Activated B cell treated with CpG ODN at 0.5 μM for 24 hours (primary cell): ENCODE results near the gene MDM2. TPM values are rescaled to one million over a fixed set of nuclear protein-coding genes. Genes with fewer than 3 reads are reported as not detected.
"Not testable (repeated sequence)": the region's sequence is repeated elsewhere in the genome, so short reads cannot be mapped to it uniquely, and the experiment has no call there.

Experiments
- ATAC-seq: fragments of 200-7000 bp; cut with Tn5 transposase; one replicate; pipeline ENCODE4 v1.10.0; 2021; ENCODE audit warnings: low read depth, mild to moderate bottlenecking, moderate library complexity
- CTCF ChIA-PET: fragments of 350-600 bp; sonication (Branson Sonifier 250); formaldehyde crosslinking; loops from one replicate; lab custom pipeline; 2021; ENCODE audit warnings: antibody characterized with exemption; lab: Charles Lee
- POLR2A ChIA-PET: fragments of 350-600 bp; sonication (Branson Sonifier 250); formaldehyde crosslinking; loops from one replicate; lab custom pipeline; 2021; ENCODE audit warnings: antibody characterized with exemption; lab: Charles Lee
- DNase-seq: peaks from one replicate; pipeline ENCODE4 v3.0.0; 2022
- H3K27ac Mint-ChIP-seq: one replicate; pipeline ENCODE4 v1.8.0; 2020; ENCODE audit warnings: mixed read lengths
- H3K27me3 Mint-ChIP-seq: one replicate; pipeline ENCODE4 v1.8.0; 2021; ENCODE audit warnings: mixed read lengths
- H3K36me3 Mint-ChIP-seq: one replicate; pipeline ENCODE4 v1.8.0; 2021; ENCODE audit warnings: low read depth, mixed read lengths
- H3K4me1 Mint-ChIP-seq: one replicate; pipeline ENCODE4 v1.8.0; 2021; ENCODE audit warnings: mixed read lengths
- H3K4me3 Mint-ChIP-seq: one replicate; pipeline ENCODE4 v1.8.0; 2020; ENCODE audit warnings: mild to moderate bottlenecking, mixed read lengths
- H3K9me3 Mint-ChIP-seq: one replicate; pipeline ENCODE4 v1.8.0; 2020; ENCODE audit warnings: mixed read lengths
- CTCF ChIP-seq: fragments of 200-600 bp; IDR thresholded peaks from one replicate; pipeline ENCODE4 v1.8.0; 2022; ENCODE audit warnings: antibody characterized with exemption, mild to moderate bottlenecking
- intact Hi-C: fragments of 100-400 bp; cut with micrococcal nuclease; formaldehyde crosslinking; loops from one replicate; pipeline ENCODE4 v1.15.1; 2024
- total RNA-seq: library from RNA; stranded (reverse); gene quantifications from 2 replicates; pipeline ENCODE4 v1.2.3, GENCODE V29; 2022

The MDM2 gene
- total RNA-seq, 1 donor from 2014 or later: 90.8 TPM

DNA sequence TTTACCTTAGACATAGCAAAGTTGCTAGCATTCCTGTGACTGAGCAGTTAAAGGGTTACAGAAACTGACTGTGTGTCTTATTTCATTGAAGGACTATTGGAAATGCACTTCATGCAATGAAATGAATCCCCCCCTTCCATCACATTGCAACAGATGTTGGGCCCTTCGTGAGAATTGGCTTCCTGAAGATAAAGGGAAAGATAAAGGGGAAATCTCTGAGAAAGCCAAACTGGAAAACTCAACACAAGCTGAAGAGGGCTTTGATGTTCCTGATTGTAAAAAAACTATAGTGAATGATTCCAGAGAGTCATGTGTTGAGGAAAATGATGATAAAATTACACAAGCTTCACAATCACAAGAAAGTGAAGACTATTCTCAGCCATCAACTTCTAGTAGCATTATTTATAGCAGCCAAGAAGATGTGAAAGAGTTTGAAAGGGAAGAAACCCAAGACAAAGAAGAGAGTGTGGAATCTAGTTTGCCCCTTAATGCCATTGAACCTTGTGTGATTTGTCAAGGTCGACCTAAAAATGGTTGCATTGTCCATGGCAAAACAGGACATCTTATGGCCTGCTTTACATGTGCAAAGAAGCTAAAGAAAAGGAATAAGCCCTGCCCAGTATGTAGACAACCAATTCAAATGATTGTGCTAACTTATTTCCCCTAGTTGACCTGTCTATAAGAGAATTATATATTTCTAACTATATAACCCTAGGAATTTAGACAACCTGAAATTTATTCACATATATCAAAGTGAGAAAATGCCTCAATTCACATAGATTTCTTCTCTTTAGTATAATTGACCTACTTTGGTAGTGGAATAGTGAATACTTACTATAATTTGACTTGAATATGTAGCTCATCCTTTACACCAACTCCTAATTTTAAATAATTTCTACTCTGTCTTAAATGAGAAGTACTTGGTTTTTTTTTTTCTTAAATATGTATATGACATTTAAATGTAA, 31.5 kb downstream of the MDM2 start:
- Mint-ChIP-seq H3K4me3 (no peak overlapping the region), H3K4me1 (no peaks in the 10 kb centered on the region), H3K9me3 (no peaks in the 10 kb centered on the region), H3K36me3 (peaks cover 70% of the 10 kb centered on the region), H3K27me3 (no peaks in the 10 kb centered on the region), H3K27ac (no peak overlapping the region)
- intact Hi-C loops: no loop called here
- POLR2A ChIA-PET: no interaction called here
- DNase-seq: no peak
- CTCF ChIA-PET: interaction anchor here (2.0 kb wide), 1 partner anchor 9 kb away, joined by 8 read pairs; no protein-coding TSS in a partner anchor
- no peak for ATAC-seq
- TF ChIP-seq CTCF: no peak

- ATAC-seq, H3K27ac Mint-ChIP-seq, POLR2A ChIA-PET, intact Hi-C loops, H3K9me3 Mint-ChIP-seq, DNase-seq, H3K4me3 Mint-ChIP-seq, H3K4me1 Mint-ChIP-seq, H3K27me3 Mint-ChIP-seq: not testable (repeated sequence)
- H3K36me3 Mint-ChIP-seq: peaks cover 59% of the 10 kb centered on the region
- CTCF ChIA-PET: interaction anchor here (0.6 to 2.0 kb wide), 3 partner anchors 11 to 21 kb away, joined by 3 to 8 read pairs (median 4); no protein-coding TSS in a partner anchor
These were observed 33.2 kb downstream of the MDM2 start for GRCh38 chr12:68841175-68841574.

GRCh38 chr12:68841717-68842116, 33.7 kb downstream of the MDM2 start:
- Mint-ChIP-seq H3K27ac (no peak overlapping the region), H3K4me3 (no peak overlapping the region), H3K4me1 (no peaks in the 10 kb centered on the region), H3K36me3 (peaks cover 55% of the 10 kb centered on the region), H3K27me3 (no peaks in the 10 kb centered on the region), H3K9me3 (no peaks in the 10 kb centered on the region)
- intact Hi-C loops: no loop called here
- no peak for TF ChIP-seq CTCF
- ATAC-seq: no peak
- no peak for DNase-seq
- CTCF ChIA-PET: interaction anchor here (0.9 kb wide), 1 partner anchor 12 kb away, joined by 4 read pairs; no protein-coding TSS in a partner anchor
- POLR2A ChIA-PET: no interaction called here

DNA sequence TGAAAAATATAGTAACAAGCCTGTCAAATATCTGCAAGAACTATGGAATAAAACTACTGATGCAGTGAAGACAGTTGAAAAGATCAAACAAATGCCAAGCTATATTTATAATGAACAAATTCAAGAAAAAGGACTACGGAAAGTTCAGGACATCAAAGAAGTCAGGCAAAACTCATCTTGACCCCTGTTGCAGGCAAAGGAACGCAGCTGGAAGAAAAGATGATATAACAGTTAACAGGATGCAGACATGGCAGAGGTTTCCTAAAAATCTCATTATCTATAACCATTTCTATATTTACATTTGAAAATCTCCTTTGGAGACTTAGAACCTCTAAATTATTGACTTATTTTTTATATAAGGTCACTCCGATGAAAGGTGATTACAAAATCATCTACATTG, 34.1 kb downstream of the MDM2 start:
- H3K27me3 Mint-ChIP-seq: no peaks in the 10 kb centered on the region
- no peak for TF ChIP-seq CTCF
- ChIA-PET CTCF (interaction anchor here (0.9 to 1.4 kb wide), 2 partner anchors 12 kb away, joined by 4 to 5 read pairs; no protein-coding TSS in a partner anchor), POLR2A (no interaction called here)
- H3K4me1 Mint-ChIP-seq: no peaks in the 10 kb centered on the region
- ATAC-seq (no peak), DNase-seq (no peak)
- H3K27ac Mint-ChIP-seq: no peak overlapping the region
- intact Hi-C loops: no loop called here
- peaks cover 51% of the 10 kb centered on the region for H3K36me3 Mint-ChIP-seq
- no peak overlapping the region for H3K4me3 Mint-ChIP-seq
- no peaks in the 10 kb centered on the region for H3K9me3 Mint-ChIP-seq

- TF ChIP-seq CTCF: no peak
- ChIA-PET POLR2A (no interaction called here), CTCF (interaction anchor here (1.4 kb wide), 1 partner anchor 13 kb away, joined by 5 read pairs; no protein-coding TSS in a partner anchor)
- H3K27ac Mint-ChIP-seq: no peak overlapping the region
- H3K27me3 Mint-ChIP-seq: no peaks in the 10 kb centered on the region
- intact Hi-C loops: no loop called here
- H3K4me3 Mint-ChIP-seq: no peak overlapping the region
- H3K4me1 Mint-ChIP-seq: no peaks in the 10 kb centered on the region
- H3K36me3 Mint-ChIP-seq: peaks cover 44% of the 10 kb centered on the region
- no peaks in the 10 kb centered on the region for H3K9me3 Mint-ChIP-seq
- ATAC-seq (no peak), DNase-seq (no peak)
These were observed 35.0 kb downstream of the MDM2 start for GRCh38 chr12:68842784-68843567.
